Thyroid gland (tissue), 4 donors: ENCODE data around the gene TSC22D3. TPM values are rescaled to one million over a fixed set of nuclear protein-coding genes. Genes with fewer than 3 reads are reported as not detected.
A peak's percentile ranks its signal among the peaks of the same experiment; 100 is the strongest.
"Not testable (repeated sequence)": the region's sequence is repeated elsewhere in the genome, so short reads cannot be mapped to it uniquely, and the experiment has no call there.

Experiments
- DNase-seq, 2 donors: peaks; one replicate each; pipeline ENCODE4 v3.0.0-alpha.2; 2019
- H3K27ac ChIP-seq, 3 donors: fragments of 200-600 bp; sonication (generic); 1 replicate in 2 of 3; 2 replicates in 1 of 3; pipeline ENCODE4 v1.5.1; 2016 to 2019; ENCODE audit warnings: mild to moderate bottlenecking in 1 of 3, moderate library complexity in 1 of 3
- H3K27me3 ChIP-seq: fragments of 200-600 bp; sonication (generic); one replicate; pipeline ENCODE4 v1.5.1; 2019
- H3K36me3 ChIP-seq, 2 donors: fragments of 200-600 bp; sonication (generic); one replicate each; pipeline ENCODE4 v1.5.1; 2016 to 2019
- H3K4me1 ChIP-seq, 2 donors: fragments of 200-600 bp; sonication (generic); one replicate each; pipeline ENCODE4 v1.5.1; 2017 to 2019
- H3K4me3 ChIP-seq, 3 donors: fragments of 200-600 bp; sonication (generic); replicated peaks in 1 of 3; 1 replicate in 2 of 3; 2 replicates in 1 of 3; pipeline ENCODE4 v1.5.1; 2016; ENCODE audit warnings: mild to moderate bottlenecking in 1 of 3
- H3K9me3 ChIP-seq: fragments of 200-600 bp; sonication (generic); one replicate; pipeline ENCODE4 v1.5.1; 2017
- POLR2A ChIP-seq, 2 donors: fragments of 450-650 bp; IDR thresholded peaks; one replicate each; pipeline ENCODE4 v1.6.1; 2017; ENCODE audit warnings: antibody characterized with exemption in 2 of 2, mild to moderate bottlenecking in 2 of 2, moderate library complexity in 1 of 2
- WGBS, 2 donors: methylation state at CpG; one replicate each; pipeline ENCODE4 v1.1.5; 2017; 5-methylcytosine and 5-hydroxymethylcytosine counted together
- intact Hi-C: fragments of 100-400 bp; cut with DNase I; formaldehyde crosslinking; loops from one replicate; pipeline ENCODE4 v1.15.1; 2023
- total RNA-seq, 4 donors: library from RNA; depleted of rRNA; stranded (reverse); fragments of >200 nt; gene quantifications; one replicate each; pipeline ENCODE4 v1.2.3, GENCODE V29; 2016
- TF ChIP-seq, protein P1 (sequence below), 6 experiments: fragments of 200-600 bp in 3 of 6; fragments of 450-650 bp in 3 of 6; sonication (generic) in 3 of 6; IDR thresholded peaks; one replicate each; pipeline ENCODE4 v1.5.1; 2016 to 2019; ENCODE audit warnings: antibody characterized with exemption in 6 of 6, mild to moderate bottlenecking in 2 of 6, inconsistent platforms in 1 of 6, moderate library complexity in 1 of 6

The TSC22D3 gene
- total RNA-seq, 4 donors from 2014 or later = 268 to 504 (median 383) TPM

- peaks cover 27 to 43% of the 10 kb centered on the region in 2 donors for H3K4me1 ChIP-seq
- peak; percentile 83 to 86 for DNase-seq
- intact Hi-C loops = no loop called here
Measured at GRCh38 chrX:107673933-107674479, 101.6 kb downstream of the TSC22D3 start.

DNA sequence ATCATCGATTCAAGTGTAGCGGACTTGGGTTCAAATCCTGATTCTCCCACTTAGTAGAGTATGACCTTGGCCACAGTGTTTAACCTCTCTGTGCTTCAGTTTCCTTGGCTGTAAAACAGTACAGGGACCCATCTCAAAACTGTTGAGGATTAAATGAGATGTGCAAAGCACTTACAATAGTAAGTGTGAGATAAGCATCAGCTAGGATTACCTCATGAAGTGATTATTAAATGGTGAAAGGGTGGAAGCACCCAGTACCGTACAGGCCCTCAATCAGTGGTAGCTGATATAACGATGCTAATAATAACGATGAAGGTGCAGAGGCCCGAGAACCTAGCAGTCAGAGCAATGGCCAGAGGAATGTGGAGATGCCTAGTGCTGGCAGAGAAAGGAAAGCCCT lies 102.2 kb downstream of the TSC22D3 start:
- intact Hi-C loops = no loop called here
- H3K4me3 ChIP-seq = no peak overlapping the region
- DNase-seq = no peak

More at GRCh38 chrX:107673933-107674479, 101.6 kb downstream of the TSC22D3 start:
- H3K9me3 ChIP-seq = no peaks in the 10 kb centered on the region
- H3K27me3 ChIP-seq = no peaks in the 10 kb centered on the region
- no peak overlapping the region for H3K4me3 ChIP-seq
- no peaks in the 10 kb centered on the region for H3K36me3 ChIP-seq
- WGBS, 2 donors = 30 to 34% methylated on average over 4 to 5 of the region's 7 CpGs
- peak overlapping the region; percentile 94 to 99 (median 99) for H3K27ac ChIP-seq
- no peak for TF ChIP-seq POLR2A (IDR thresholded peaks at IDR 0.05)
- TF ChIP-seq, protein P1, sequence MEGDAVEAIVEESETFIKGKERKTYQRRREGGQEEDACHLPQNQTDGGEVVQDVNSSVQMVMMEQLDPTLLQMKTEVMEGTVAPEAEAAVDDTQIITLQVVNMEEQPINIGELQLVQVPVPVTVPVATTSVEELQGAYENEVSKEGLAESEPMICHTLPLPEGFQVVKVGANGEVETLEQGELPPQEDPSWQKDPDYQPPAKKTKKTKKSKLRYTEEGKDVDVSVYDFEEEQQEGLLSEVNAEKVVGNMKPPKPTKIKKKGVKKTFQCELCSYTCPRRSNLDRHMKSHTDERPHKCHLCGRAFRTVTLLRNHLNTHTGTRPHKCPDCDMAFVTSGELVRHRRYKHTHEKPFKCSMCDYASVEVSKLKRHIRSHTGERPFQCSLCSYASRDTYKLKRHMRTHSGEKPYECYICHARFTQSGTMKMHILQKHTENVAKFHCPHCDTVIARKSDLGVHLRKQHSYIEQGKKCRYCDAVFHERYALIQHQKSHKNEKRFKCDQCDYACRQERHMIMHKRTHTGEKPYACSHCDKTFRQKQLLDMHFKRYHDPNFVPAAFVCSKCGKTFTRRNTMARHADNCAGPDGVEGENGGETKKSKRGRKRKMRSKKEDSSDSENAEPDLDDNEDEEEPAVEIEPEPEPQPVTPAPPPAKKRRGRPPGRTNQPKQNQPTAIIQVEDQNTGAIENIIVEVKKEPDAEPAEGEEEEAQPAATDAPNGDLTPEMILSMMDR (IDR thresholded peaks at IDR 0.05) = peak in 1 of 6 experiments; percentile 11

GRCh38 chrX:107672955-107673378 lies 102.6 kb downstream of the TSC22D3 start:
- 0% methylated on average over 1 of the region's 9 CpGs for WGBS, 2 donors
- H3K27ac ChIP-seq = peak overlapping the region; percentile 94 to 99 (median 99)
- intact Hi-C loops = no loop called here
- H3K4me1 ChIP-seq = peaks cover 27 to 38% of the 10 kb centered on the region in 2 donors
- H3K9me3 ChIP-seq = no peaks in the 10 kb centered on the region
- peak in 1 of 2 donors; percentile 60 for TF ChIP-seq POLR2A (IDR thresholded peaks at IDR 0.05)
- TF ChIP-seq, protein P1 (IDR thresholded peaks at IDR 0.05) = peak; percentile 38 to 78 (median 68)
- no peaks in the 10 kb centered on the region for H3K27me3 ChIP-seq
- no peak overlapping the region for H3K4me3 ChIP-seq
- H3K36me3 ChIP-seq = no peaks in the 10 kb centered on the region
- peak; percentile 75 to 84 for DNase-seq

More for the DNA sequence above, 102.2 kb downstream of the TSC22D3 start:
- peaks cover 27 to 42% of the 10 kb centered on the region in 2 donors for H3K4me1 ChIP-seq
- no peaks in the 10 kb centered on the region for H3K36me3 ChIP-seq
- no peaks in the 10 kb centered on the region for H3K9me3 ChIP-seq
- 45 to 47% methylated on average over 5 to 6 of the region's 6 CpGs for WGBS, 2 donors
- no peaks in the 10 kb centered on the region for H3K27me3 ChIP-seq
- TF ChIP-seq, protein P1 (IDR thresholded peaks at IDR 0.05) = no peak
- TF ChIP-seq POLR2A (IDR thresholded peaks at IDR 0.05) = no peak
- peak overlapping the region; percentile 94 to 99 (median 99) for H3K27ac ChIP-seq

DNA sequence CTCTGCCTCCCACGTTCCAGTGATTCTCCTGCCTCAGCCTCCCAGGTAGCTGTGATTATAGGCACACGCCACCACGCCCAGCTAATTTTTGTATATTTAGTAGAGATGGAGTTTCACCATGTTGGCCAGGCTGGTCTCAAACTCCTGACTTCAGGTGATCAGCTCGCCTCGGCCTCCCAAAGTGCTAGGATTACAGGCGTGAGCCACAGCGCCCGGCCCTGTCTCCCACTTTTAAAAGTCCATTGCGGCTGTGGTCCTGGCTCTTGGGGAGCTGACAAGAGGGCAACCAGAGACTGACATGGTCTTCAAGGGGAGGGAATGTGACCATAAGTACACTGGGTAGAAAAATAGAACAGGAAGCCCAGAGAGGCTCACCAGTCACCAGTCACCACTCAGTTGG lies 104.3 kb downstream of the TSC22D3 start:
- H3K4me3 ChIP-seq, H3K27ac ChIP-seq, intact Hi-C loops: not testable (repeated sequence)

GRCh38 chrX:107669885-107670628 lies 105.5 kb downstream of the TSC22D3 start:
- intact Hi-C loops = no loop called here

More for the DNA sequence above, 104.3 kb downstream of the TSC22D3 start:
- WGBS, 2 donors = 78 to 98% methylated on average over 1 to 9 of the region's 9 CpGs
- H3K27me3 ChIP-seq, DNase-seq, H3K36me3 ChIP-seq, H3K9me3 ChIP-seq: not testable (repeated sequence)
- peaks cover 27 to 30% of the 10 kb centered on the region in 2 donors for H3K4me1 ChIP-seq

More at GRCh38 chrX:107669885-107670628, 105.5 kb downstream of the TSC22D3 start:
- WGBS, 2 donors = 61 to 79% methylated on average over 4 of the region's 5 CpGs
- H3K9me3 ChIP-seq = no peaks in the 10 kb centered on the region
- no peak overlapping the region for H3K27ac ChIP-seq
- no peaks in the 10 kb centered on the region for H3K27me3 ChIP-seq
- DNase-seq = no peak
- no peaks in the 10 kb centered on the region for H3K36me3 ChIP-seq
- TF ChIP-seq POLR2A (IDR thresholded peaks at IDR 0.05) = no peak
- TF ChIP-seq, protein P1 (IDR thresholded peaks at IDR 0.05) = no peak
- H3K4me3 ChIP-seq = no peak overlapping the region
- H3K4me1 ChIP-seq = peaks cover 22 to 25% of the 10 kb centered on the region in 2 donors
